H1 (cell line): ENCODE data around the gene SCARB1. TPM values are rescaled to one million over a fixed set of nuclear protein-coding genes. Genes with fewer than 3 reads are reported as not detected.

Source experiments
- PHF8 ChIP-seq: fragments of 200-600 bp; sonication (generic); conservative IDR thresholded peaks from 2 replicates; pipeline ENCODE4 v1.7.1; 2012; ENCODE audit warnings: low read depth, mild to moderate bottlenecking, inconsistent platforms, low read length, moderate library complexity
- polyA plus RNA-seq, 7 experiments: library from polyadenylated mRNA; depleted of rRNA in 3 of 7; stranded (reverse) in 5 of 7; unstranded in 2 of 7; fragments of >200 nt in 5 of 7; fragments of 200-250 nt in 2 of 7; gene quantifications; 1 replicate in 5 of 7; 2 replicates in 1 of 7; 4 replicates in 1 of 7; pipeline versions ENCODE4 v1.2.1 to v1.2.3, GENCODE V29; 2011 to 2013; ENCODE audit warnings: missing spikeins in 2 of 7, mixed read lengths in 2 of 7
- total RNA-seq: library from RNA; stranded (reverse); fragmentation: NEBNext Ultra II Directional; extraction: Animal tissue kit (Norgen Biotek cat#: 25700); gene quantifications from 2 replicates; pipeline ENCODE4 v1.2.1, GENCODE V29; 2021

Gene SCARB1
- total and polyA plus RNA-seq, 2 of the 8 experiments (the other 6 are each of a cell fraction or from before 2014, with no cell fraction given): 45.3 to 57.1 TPM

- no peak for TF ChIP-seq PHF8
These were observed 112.7 kb downstream of the SCARB1 start (continued) for GRCh38 chr12:124750787-124751471.
